NCI-H2196 treated with DMSO at 0.1 percent for 48 hours (cell line): Measurements from ENCODE around the gene TACR1.
"Not testable (repeated sequence)": the region's sequence is repeated elsewhere in the genome, so short reads cannot be mapped to it uniquely, and the experiment has no call there.

Experiments used
- DNase-seq: peaks from one replicate; lab custom pipeline; 2025; ENCODE audit not compliant: unreplicated experiment; lab: John Stamatoyannopoulos, UW

Gene TACR1

GRCh38 chr2:75195076-75195691 is 4.1 kb downstream of the TACR1 start:
- DNase-seq: no peak

- DNase-seq: no peak
Measured at GRCh38 chr2:75194184-75194868, 5.0 kb downstream of the TACR1 start.

GRCh38 chr2:75192496-75192895 is 6.8 kb downstream of the TACR1 start:
- no peak for DNase-seq

GRCh38 chr2:75190271-75190990 is 8.9 kb downstream of the TACR1 start:
- DNase-seq: no peak

- no peak for DNase-seq
Measured at GRCh38 chr2:75186821-75187220, 12.5 kb downstream of the TACR1 start.

GRCh38 chr2:75182606-75183005 is 16.7 kb downstream of the TACR1 start:
- DNase-seq: no peak

GRCh38 chr2:75180476-75180875 is 18.8 kb downstream of the TACR1 start:
- no peak for DNase-seq

GRCh38 chr2:75177427-75177826 is 21.9 kb downstream of the TACR1 start:
- no peak for DNase-seq

- no peak for DNase-seq
Measured at GRCh38 chr2:75175456-75175855, 23.9 kb downstream of the TACR1 start.

- no peak for DNase-seq
Measured at GRCh38 chr2:75174981-75175380, 24.3 kb downstream of the TACR1 start.

GRCh38 chr2:75174519-75174918 is 24.8 kb downstream of the TACR1 start:
- DNase-seq: no peak

GRCh38 chr2:75173740-75174139 is 25.6 kb downstream of the TACR1 start:
- no peak for DNase-seq

- not testable (repeated sequence) for DNase-seq
Measured at GRCh38 chr2:75171423-75171822, 27.9 kb downstream of the TACR1 start.

- DNase-seq: no peak
Measured at GRCh38 chr2:75170889-75171288, 28.4 kb downstream of the TACR1 start.

- DNase-seq: no peak
Measured at GRCh38 chr2:75168186-75168585, 31.1 kb downstream of the TACR1 start.

- DNase-seq: no peak
Measured at GRCh38 chr2:75166491-75166890, 32.8 kb downstream of the TACR1 start.

GRCh38 chr2:75162897-75163296 is 36.4 kb downstream of the TACR1 start:
- no peak for DNase-seq

- no peak for DNase-seq
Measured at GRCh38 chr2:75162259-75162658, 37.1 kb downstream of the TACR1 start.

GRCh38 chr2:75157435-75157834 is 41.9 kb downstream of the TACR1 start:
- DNase-seq: no peak

GRCh38 chr2:75155115-75155514 is 44.2 kb downstream of the TACR1 start:
- DNase-seq: no peak

GRCh38 chr2:75153221-75153620 is 46.1 kb downstream of the TACR1 start:
- DNase-seq: no peak

GRCh38 chr2:75152243-75152642 is 47.1 kb downstream of the TACR1 start:
- not testable (repeated sequence) for DNase-seq
